Prostate gland (tissue), 2 donors: Measurements from ENCODE around the gene ELK4. TPM values are rescaled to one million over a fixed set of nuclear protein-coding genes. Genes with fewer than 3 reads are reported as not detected.

Experiments used
- DNase-seq: peaks from one replicate; pipeline ENCODE4 v3.0.0-alpha.2; 2019; ENCODE audit warnings: low spot score
- H3K27ac ChIP-seq, 2 donors: fragments of 200-600 bp; sonication (generic); 2 replicates each; pipeline ENCODE4 v1.5.1; 2017 to 2019
- H3K27me3 ChIP-seq: fragments of 200-600 bp; sonication (generic); replicated peaks from 2 replicates; pipeline ENCODE4 v1.5.1; 2019; ENCODE audit not compliant: insufficient read depth
- H3K36me3 ChIP-seq, 2 donors: fragments of 200-600 bp; sonication (generic); 1 replicate in 1 of 2; 2 replicates in 1 of 2; pipeline versions ENCODE4 v1.5.1 to v1.8.1; 2017 to 2019
- H3K4me1 ChIP-seq: fragments of 200-600 bp; sonication (generic); replicated peaks from 2 replicates; pipeline ENCODE4 v1.5.1; 2019
- H3K4me3 ChIP-seq, 2 donors: fragments of 200-600 bp; sonication (generic); 2 replicates each; pipeline ENCODE4 v1.5.1; 2017 to 2019
- H3K9me3 ChIP-seq: fragments of 200-600 bp; sonication (generic); 2 replicates; pipeline ENCODE4 v1.5.1; 2017
- POLR2A ChIP-seq: fragments of 450-650 bp; IDR thresholded peaks from one replicate; pipeline ENCODE4 v1.6.1; 2016; ENCODE audit warnings: antibody characterized with exemption, mild to moderate bottlenecking
- POLR2AphosphoS5 ChIP-seq: sonication (generic); formaldehyde crosslinking; IDR thresholded peaks from one replicate; pipeline ENCODE4 v1.6.1; 2017; ENCODE audit warnings: antibody characterized with exemption
- WGBS: methylation state at CpG from one replicate; pipeline ENCODE4 v1.1.5; 2018; 5-methylcytosine and 5-hydroxymethylcytosine counted together
- intact Hi-C: fragments of 100-400 bp; cut with DNase I; formaldehyde crosslinking; loops from one replicate; pipeline ENCODE4 v1.14.2; 2022
- total RNA-seq, 2 donors: library from RNA; depleted of rRNA; stranded (reverse); fragments of >200 nt; gene quantifications; one replicate each; pipeline ENCODE4 v1.1.0, GENCODE V29; 2016
- TF ChIP-seq, protein P1 (sequence below), 4 experiments: fragments of 200-600 bp in 2 of 4; fragments of 450-650 bp in 2 of 4; sonication (generic) in 2 of 4; IDR thresholded peaks; 1 replicate in 3 of 4; 2 replicates in 1 of 4; pipeline ENCODE4 v1.5.1; 2016 to 2019; ENCODE audit warnings: antibody characterized with exemption in 4 of 4, mild to moderate bottlenecking in 2 of 4, moderate library complexity in 2 of 4

The ELK4 gene
- total RNA-seq, 2 donors from 2014 or later, result 58.8 to 62.7 TPM

- intact Hi-C loops, result no loop called here
- H3K27ac ChIP-seq, result no peak overlapping the region
- H3K36me3 ChIP-seq, result no peaks in the 10 kb centered on the region
- no peak for DNase-seq
- no peaks in the 10 kb centered on the region for H3K4me1 ChIP-seq
- no peaks in the 10 kb centered on the region for H3K9me3 ChIP-seq
- H3K4me3 ChIP-seq, result no peak overlapping the region
- H3K27me3 ChIP-seq, result no peaks in the 10 kb centered on the region
- WGBS, result 85% methylated on average over 4 of the region's 4 CpGs
- TF ChIP-seq POLR2A, result no peak
- TF ChIP-seq, protein P1, sequence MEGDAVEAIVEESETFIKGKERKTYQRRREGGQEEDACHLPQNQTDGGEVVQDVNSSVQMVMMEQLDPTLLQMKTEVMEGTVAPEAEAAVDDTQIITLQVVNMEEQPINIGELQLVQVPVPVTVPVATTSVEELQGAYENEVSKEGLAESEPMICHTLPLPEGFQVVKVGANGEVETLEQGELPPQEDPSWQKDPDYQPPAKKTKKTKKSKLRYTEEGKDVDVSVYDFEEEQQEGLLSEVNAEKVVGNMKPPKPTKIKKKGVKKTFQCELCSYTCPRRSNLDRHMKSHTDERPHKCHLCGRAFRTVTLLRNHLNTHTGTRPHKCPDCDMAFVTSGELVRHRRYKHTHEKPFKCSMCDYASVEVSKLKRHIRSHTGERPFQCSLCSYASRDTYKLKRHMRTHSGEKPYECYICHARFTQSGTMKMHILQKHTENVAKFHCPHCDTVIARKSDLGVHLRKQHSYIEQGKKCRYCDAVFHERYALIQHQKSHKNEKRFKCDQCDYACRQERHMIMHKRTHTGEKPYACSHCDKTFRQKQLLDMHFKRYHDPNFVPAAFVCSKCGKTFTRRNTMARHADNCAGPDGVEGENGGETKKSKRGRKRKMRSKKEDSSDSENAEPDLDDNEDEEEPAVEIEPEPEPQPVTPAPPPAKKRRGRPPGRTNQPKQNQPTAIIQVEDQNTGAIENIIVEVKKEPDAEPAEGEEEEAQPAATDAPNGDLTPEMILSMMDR (IDR thresholded peaks at IDR 0.05), result no peak
- TF ChIP-seq POLR2AphosphoS5, result no peak
These were observed 60.1 kb downstream of the ELK4 start for GRCh38 chr1:205571747-205572146.

- no peak for DNase-seq
- H3K27me3 ChIP-seq, result no peaks in the 10 kb centered on the region
- no peaks in the 10 kb centered on the region for H3K36me3 ChIP-seq
- no peaks in the 10 kb centered on the region for H3K4me1 ChIP-seq
- intact Hi-C loops, result no loop called here
- 86% methylated on average over 2 of the region's 2 CpGs for WGBS
- TF ChIP-seq POLR2AphosphoS5 (no peak), POLR2A (no peak)
- TF ChIP-seq, protein P1 (IDR thresholded peaks at IDR 0.05), result no peak
- H3K4me3 ChIP-seq, result no peak overlapping the region
- H3K9me3 ChIP-seq, result no peaks in the 10 kb centered on the region
- no peak overlapping the region for H3K27ac ChIP-seq
These were observed 60.8 kb downstream of the ELK4 start for GRCh38 chr1:205570796-205571537.

GRCh38 chr1:205570173-205570501, 61.7 kb downstream of the ELK4 start:
- TF ChIP-seq POLR2A (no peak), POLR2AphosphoS5 (no peak)
- TF ChIP-seq, protein P1 (IDR thresholded peaks at IDR 0.05), result no peak
- no peak overlapping the region for H3K27ac ChIP-seq
- no peak for DNase-seq
- no peaks in the 10 kb centered on the region for H3K9me3 ChIP-seq
- H3K4me3 ChIP-seq, result no peak overlapping the region
- no peaks in the 10 kb centered on the region for H3K36me3 ChIP-seq
- WGBS, result 82% methylated on average over 7 of the region's 7 CpGs
- no peaks in the 10 kb centered on the region for H3K27me3 ChIP-seq
- intact Hi-C loops, result no loop called here
- H3K4me1 ChIP-seq, result peaks cover 3% of the 10 kb centered on the region

DNA sequence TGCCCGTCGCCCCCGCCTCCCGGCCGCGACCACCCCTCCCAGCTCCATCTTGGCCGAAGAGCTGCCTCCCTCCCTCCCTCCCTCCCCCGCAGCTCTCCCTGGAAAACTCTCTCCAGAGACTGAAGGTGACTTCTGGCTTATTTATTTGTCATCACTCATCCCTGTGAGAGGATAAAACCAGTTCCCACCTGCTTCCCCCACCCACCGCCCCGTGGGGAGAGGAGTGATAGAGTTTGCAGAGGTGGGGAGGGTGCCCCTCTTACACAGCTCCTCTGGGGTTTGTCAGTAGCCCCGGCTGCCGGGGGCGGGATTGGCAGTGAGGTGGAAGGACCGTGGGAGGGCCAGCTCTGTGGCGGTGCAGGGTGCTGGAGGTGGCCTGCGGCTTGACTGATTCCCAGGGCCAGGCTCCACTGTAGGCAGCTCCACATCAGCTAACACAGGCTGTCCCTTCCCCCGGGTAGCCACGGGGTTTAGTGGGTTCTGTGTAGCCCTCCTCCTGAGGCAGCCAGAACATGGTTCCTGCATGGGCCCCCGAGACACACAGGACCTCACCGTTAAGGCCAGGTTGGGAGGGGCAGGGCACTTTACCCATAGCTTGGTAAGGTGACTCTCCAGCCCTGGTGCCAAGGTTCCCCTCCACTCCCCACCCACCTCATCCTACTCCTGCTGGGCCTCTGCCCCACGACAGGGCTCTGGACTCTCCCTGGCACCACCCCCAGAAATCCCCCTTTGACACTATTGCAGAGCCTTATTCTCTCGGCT, 62.2 kb downstream of the ELK4 start:
- TF ChIP-seq POLR2AphosphoS5 (no peak), POLR2A (no peak)
- TF ChIP-seq, protein P1 (IDR thresholded peaks at IDR 0.05), result no peak
- Histone ChIP-seq H3K27me3 (no peaks in the 10 kb centered on the region), H3K4me1 (peaks cover 3% of the 10 kb centered on the region), H3K36me3 (no peaks in the 10 kb centered on the region), H3K9me3 (no peaks in the 10 kb centered on the region), H3K27ac (no peak overlapping the region), H3K4me3 (peak overlapping the region; percentile 20 to 25)
- no peak for DNase-seq
- intact Hi-C loops, result no loop called here
- WGBS, result 29% methylated on average over 20 of the region's 22 CpGs
